Measurements from ENCODE around the gene ADAMTSL1.

ADAMTSL1 gene

DNA sequence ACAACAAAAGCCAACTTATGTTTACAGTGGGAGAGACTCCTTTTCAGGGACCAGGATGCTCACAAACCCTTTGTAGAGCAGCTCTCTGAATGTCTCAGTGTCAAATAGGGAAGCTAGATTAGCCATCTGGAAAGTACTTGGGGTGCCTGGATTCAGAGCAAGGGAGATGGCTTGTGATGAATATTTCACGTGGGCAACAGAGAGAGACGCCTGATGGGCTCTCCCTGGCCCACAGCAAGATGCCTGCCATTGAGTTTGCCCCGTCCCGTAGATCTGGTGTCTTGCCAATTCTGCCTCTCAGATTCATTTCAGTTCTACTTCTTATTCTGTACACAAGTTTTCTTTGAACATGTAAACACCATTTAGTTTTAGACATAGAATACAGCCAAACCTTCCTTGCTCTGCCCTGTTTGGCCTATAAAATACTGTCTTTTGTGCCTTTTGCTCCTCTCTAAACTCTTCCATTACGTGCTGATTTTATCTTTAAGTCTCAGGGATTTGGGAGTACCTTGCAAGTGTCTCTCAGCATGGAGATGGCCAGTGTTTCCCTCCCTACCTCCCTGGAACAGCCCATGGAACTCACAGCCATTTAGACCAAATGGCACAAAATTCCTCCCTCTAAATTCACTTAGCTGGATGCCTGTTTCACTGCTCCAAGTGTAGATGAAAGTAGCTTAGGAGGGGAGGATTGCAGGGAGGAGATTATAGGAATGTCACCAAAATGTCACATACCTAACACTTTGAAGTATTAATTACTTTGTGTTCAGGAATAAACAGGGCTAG is 324.7 kb downstream of the ADAMTSL1 start:
- H3K27ac ChIP-seq (ENCODE audit: low read depth, low read length), result no peak overlapping the region

GRCh38 chr9:18799428-18799827 is 325.5 kb downstream of the ADAMTSL1 start:
- Histone ChIP-seq H3K27me3 (ENCODE audit: control insufficient read depth in 5 of 5, insufficient read depth in 4 of 5, low read length in 5 of 5) (no peaks in the 10 kb centered on the region), H3K36me3 (ENCODE audit: control insufficient read depth in 5 of 5, insufficient read depth in 5 of 5, low read length in 5 of 5) (no peaks in the 10 kb centered on the region), H3K27ac (ENCODE audit: low read depth, low read length) (no peak overlapping the region), H3K9ac (ENCODE audit: low read length in 5 of 5) (no peak overlapping the region), H3K4me3 (ENCODE audit: low read depth in 1 of 5, low read length in 5 of 5) (no peak overlapping the region), H3K9me3 (ENCODE audit: control insufficient read depth in 5 of 5, low read length in 5 of 5) (no peaks in the 10 kb centered on the region), H3K4me1 (ENCODE audit: control insufficient read depth in 5 of 5, insufficient read depth in 5 of 5, low read length in 5 of 5) (peaks cover 0 to 6% (median 0%) of the 10 kb centered on the region in 5 donors)

More for the DNA sequence above, 324.7 kb downstream of the ADAMTSL1 start:
- H3K4me3 ChIP-seq (ENCODE audit: low read depth in 1 of 5, low read length in 5 of 5), result no peak overlapping the region
- H3K9ac ChIP-seq (ENCODE audit: low read length in 5 of 5), result no peak overlapping the region
- no peaks in the 10 kb centered on the region for H3K27me3 ChIP-seq (ENCODE audit: control insufficient read depth in 5 of 5, insufficient read depth in 4 of 5, low read length in 5 of 5)
- no peaks in the 10 kb centered on the region for H3K9me3 ChIP-seq (ENCODE audit: control insufficient read depth in 5 of 5, low read length in 5 of 5)
- H3K4me1 ChIP-seq (ENCODE audit: control insufficient read depth in 5 of 5, insufficient read depth in 5 of 5, low read length in 5 of 5), result peaks cover 0 to 6% (median 0%) of the 10 kb centered on the region in 5 donors
- no peaks in the 10 kb centered on the region for H3K36me3 ChIP-seq (ENCODE audit: control insufficient read depth in 5 of 5, insufficient read depth in 5 of 5, low read length in 5 of 5)

GRCh38 chr9:18800579-18800978 is 326.6 kb downstream of the ADAMTSL1 start:
- H3K9me3 ChIP-seq (ENCODE audit: control insufficient read depth in 5 of 5, low read length in 5 of 5), result no peaks in the 10 kb centered on the region
- H3K36me3 ChIP-seq (ENCODE audit: control insufficient read depth in 5 of 5, insufficient read depth in 5 of 5, low read length in 5 of 5), result no peaks in the 10 kb centered on the region
- H3K4me3 ChIP-seq (ENCODE audit: low read depth in 1 of 5, low read length in 5 of 5), result no peak overlapping the region
- H3K27ac ChIP-seq (ENCODE audit: low read depth, low read length), result no peak overlapping the region
- no peaks in the 10 kb centered on the region for H3K27me3 ChIP-seq (ENCODE audit: control insufficient read depth in 5 of 5, insufficient read depth in 4 of 5, low read length in 5 of 5)
- peaks cover 0 to 6% (median 0%) of the 10 kb centered on the region in 5 donors for H3K4me1 ChIP-seq (ENCODE audit: control insufficient read depth in 5 of 5, insufficient read depth in 5 of 5, low read length in 5 of 5)
- H3K9ac ChIP-seq (ENCODE audit: low read length in 5 of 5), result no peak overlapping the region

DNA sequence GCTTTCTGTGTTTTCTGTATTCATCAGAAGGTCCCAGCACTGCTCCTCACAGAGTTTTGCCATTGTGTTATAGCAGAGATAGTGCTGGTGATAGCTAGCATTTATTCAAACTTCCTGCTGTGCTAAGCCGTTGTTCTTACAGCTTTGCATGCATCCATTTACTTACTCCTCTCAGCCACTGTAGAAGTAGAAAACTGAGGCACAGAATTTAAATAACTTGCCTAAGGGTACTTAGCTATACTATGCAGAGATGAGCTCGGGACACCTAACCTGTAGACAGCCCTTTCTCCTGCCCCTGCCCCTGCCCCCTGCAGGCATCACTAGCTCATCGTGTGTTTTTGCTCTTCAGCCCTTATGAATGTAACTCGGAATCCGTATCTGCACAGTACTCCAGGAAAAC is 331.4 kb downstream of the ADAMTSL1 start:
- Histone ChIP-seq H3K9ac (ENCODE audit: low read length in 5 of 5) (no peak overlapping the region), H3K27me3 (ENCODE audit: control insufficient read depth in 5 of 5, insufficient read depth in 4 of 5, low read length in 5 of 5) (no peaks in the 10 kb centered on the region), H3K27ac (ENCODE audit: low read depth, low read length) (no peak overlapping the region), H3K9me3 (ENCODE audit: control insufficient read depth in 5 of 5, low read length in 5 of 5) (no peaks in the 10 kb centered on the region), H3K4me3 (ENCODE audit: low read depth in 1 of 5, low read length in 5 of 5) (no peak overlapping the region), H3K4me1 (ENCODE audit: control insufficient read depth in 5 of 5, insufficient read depth in 5 of 5, low read length in 5 of 5) (peaks cover 0 to 5% (median 0%) of the 10 kb centered on the region in 5 donors), H3K36me3 (ENCODE audit: control insufficient read depth in 5 of 5, insufficient read depth in 5 of 5, low read length in 5 of 5) (no peaks in the 10 kb centered on the region)

GRCh38 chr9:18806232-18807080 is 332.5 kb downstream of the ADAMTSL1 start:
- Histone ChIP-seq H3K27me3 (ENCODE audit: control insufficient read depth in 5 of 5, insufficient read depth in 4 of 5, low read length in 5 of 5) (no peaks in the 10 kb centered on the region), H3K4me1 (ENCODE audit: control insufficient read depth in 5 of 5, insufficient read depth in 5 of 5, low read length in 5 of 5) (peaks cover 0 to 5% (median 0%) of the 10 kb centered on the region in 5 donors), H3K9me3 (ENCODE audit: control insufficient read depth in 5 of 5, low read length in 5 of 5) (no peaks in the 10 kb centered on the region), H3K36me3 (ENCODE audit: control insufficient read depth in 5 of 5, insufficient read depth in 5 of 5, low read length in 5 of 5) (no peaks in the 10 kb centered on the region), H3K27ac (ENCODE audit: low read depth, low read length) (no peak overlapping the region), H3K4me3 (ENCODE audit: low read depth in 1 of 5, low read length in 5 of 5) (no peak overlapping the region), H3K9ac (ENCODE audit: low read length in 5 of 5) (no peak overlapping the region)

DNA sequence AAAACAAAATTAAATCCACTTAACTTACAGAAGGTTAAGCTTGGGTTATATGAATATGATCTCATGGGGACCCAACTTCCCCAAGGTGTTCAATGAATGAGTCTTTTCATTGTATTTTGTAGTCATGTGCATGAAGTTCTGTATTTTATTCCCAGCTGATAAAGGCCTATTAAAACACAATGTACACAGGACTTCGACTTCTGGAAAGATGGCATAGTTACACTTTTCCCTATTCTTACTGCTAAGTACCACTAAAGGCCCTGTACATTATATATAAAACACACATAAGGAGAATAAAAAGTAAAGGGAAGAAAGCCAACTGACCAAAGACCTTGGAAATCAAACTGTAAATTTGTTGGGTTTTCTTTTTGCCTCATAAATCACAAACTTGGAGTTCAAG is 336.6 kb downstream of the ADAMTSL1 start:
- Histone ChIP-seq H3K27me3 (ENCODE audit: control insufficient read depth in 5 of 5, insufficient read depth in 4 of 5, low read length in 5 of 5) (no peaks in the 10 kb centered on the region), H3K4me3 (ENCODE audit: low read depth in 1 of 5, low read length in 5 of 5) (no peak overlapping the region), H3K36me3 (ENCODE audit: control insufficient read depth in 5 of 5, insufficient read depth in 5 of 5, low read length in 5 of 5) (no peaks in the 10 kb centered on the region), H3K27ac (ENCODE audit: low read depth, low read length) (no peak overlapping the region), H3K9me3 (ENCODE audit: control insufficient read depth in 5 of 5, low read length in 5 of 5) (no peaks in the 10 kb centered on the region), H3K9ac (ENCODE audit: low read length in 5 of 5) (no peak overlapping the region), H3K4me1 (ENCODE audit: control insufficient read depth in 5 of 5, insufficient read depth in 5 of 5, low read length in 5 of 5) (peaks cover 0 to 5% (median 0%) of the 10 kb centered on the region in 5 donors)

DNA sequence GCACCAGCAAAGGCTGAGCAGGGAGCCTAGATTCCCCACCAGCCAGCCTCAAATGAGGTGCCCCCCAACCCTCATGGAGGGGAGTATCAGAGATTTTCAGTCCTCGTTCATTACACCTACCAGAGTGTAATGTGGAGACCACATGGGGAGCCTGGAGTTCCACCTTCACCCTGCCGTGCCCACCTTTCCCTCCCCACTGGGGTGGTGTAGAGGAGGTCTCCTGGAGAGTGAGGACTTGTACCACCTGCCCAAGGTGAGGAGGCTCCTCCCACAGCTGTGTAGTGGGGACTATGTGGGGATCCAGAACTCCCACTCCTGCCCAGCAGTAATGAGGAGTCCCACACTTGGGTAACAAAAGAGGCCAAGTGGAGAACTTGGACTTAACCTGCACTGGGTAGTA is 337.2 kb downstream of the ADAMTSL1 start:
- no peaks in the 10 kb centered on the region for H3K27me3 ChIP-seq (ENCODE audit: control insufficient read depth in 5 of 5, insufficient read depth in 4 of 5, low read length in 5 of 5)
- H3K4me3 ChIP-seq (ENCODE audit: low read depth in 1 of 5, low read length in 5 of 5), result no peak overlapping the region
- H3K4me1 ChIP-seq (ENCODE audit: control insufficient read depth in 5 of 5, insufficient read depth in 5 of 5, low read length in 5 of 5), result peaks cover 0 to 5% (median 0%) of the 10 kb centered on the region in 5 donors
- no peaks in the 10 kb centered on the region for H3K36me3 ChIP-seq (ENCODE audit: control insufficient read depth in 5 of 5, insufficient read depth in 5 of 5, low read length in 5 of 5)
- H3K9ac ChIP-seq (ENCODE audit: low read length in 5 of 5), result no peak overlapping the region
- H3K9me3 ChIP-seq (ENCODE audit: control insufficient read depth in 5 of 5, low read length in 5 of 5), result no peaks in the 10 kb centered on the region
- no peak overlapping the region for H3K27ac ChIP-seq (ENCODE audit: low read depth, low read length)

DNA sequence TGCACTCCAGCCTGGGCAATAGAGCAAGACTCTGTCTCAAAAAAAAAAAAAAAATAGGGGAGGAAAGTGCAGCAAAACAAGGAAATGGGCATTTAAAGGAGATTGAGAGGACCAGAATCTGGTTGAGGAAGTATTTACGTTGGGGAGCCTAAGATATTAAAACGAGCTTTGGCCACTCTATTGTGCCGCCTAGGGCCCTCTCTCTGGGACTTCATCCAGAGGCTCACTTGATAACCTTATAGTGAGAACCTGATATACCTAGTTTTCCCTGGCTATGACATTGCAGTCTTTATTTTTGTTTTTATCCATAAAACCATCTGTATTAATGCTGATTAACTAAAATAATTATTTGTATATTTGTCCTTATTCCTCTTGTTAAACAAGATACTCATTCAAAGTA is 345.5 kb downstream of the ADAMTSL1 start:
- Histone ChIP-seq H3K4me1 (ENCODE audit: control insufficient read depth in 5 of 5, insufficient read depth in 5 of 5, low read length in 5 of 5) (peaks cover 0 to 7% (median 5%) of the 10 kb centered on the region in 5 donors), H3K27ac (ENCODE audit: low read depth, low read length) (no peak overlapping the region), H3K9me3 (ENCODE audit: control insufficient read depth in 5 of 5, low read length in 5 of 5) (no peaks in the 10 kb centered on the region)

GRCh38 chr9:18820566-18821095 is 346.7 kb downstream of the ADAMTSL1 start:
- Histone ChIP-seq H3K4me3 (ENCODE audit: low read depth in 1 of 5, low read length in 5 of 5) (no peak overlapping the region), H3K9ac (ENCODE audit: low read length in 5 of 5) (no peak overlapping the region), H3K9me3 (ENCODE audit: control insufficient read depth in 5 of 5, low read length in 5 of 5) (no peaks in the 10 kb centered on the region), H3K36me3 (ENCODE audit: control insufficient read depth in 5 of 5, insufficient read depth in 5 of 5, low read length in 5 of 5) (peaks cover 0 to 6% (median 0%) of the 10 kb centered on the region in 5 donors), H3K27ac (ENCODE audit: low read depth, low read length) (no peak overlapping the region), H3K27me3 (ENCODE audit: control insufficient read depth in 5 of 5, insufficient read depth in 4 of 5, low read length in 5 of 5) (no peaks in the 10 kb centered on the region), H3K4me1 (ENCODE audit: control insufficient read depth in 5 of 5, insufficient read depth in 5 of 5, low read length in 5 of 5) (peaks cover 0 to 14% (median 9%) of the 10 kb centered on the region in 5 donors)

More for the DNA sequence above, 345.5 kb downstream of the ADAMTSL1 start:
- Histone ChIP-seq H3K9ac (ENCODE audit: low read length in 5 of 5) (no peak overlapping the region), H3K4me3 (ENCODE audit: low read depth in 1 of 5, low read length in 5 of 5) (no peak overlapping the region), H3K27me3 (ENCODE audit: control insufficient read depth in 5 of 5, insufficient read depth in 4 of 5, low read length in 5 of 5) (no peaks in the 10 kb centered on the region), H3K36me3 (ENCODE audit: control insufficient read depth in 5 of 5, insufficient read depth in 5 of 5, low read length in 5 of 5) (peaks cover 0 to 6% (median 0%) of the 10 kb centered on the region in 5 donors)

- H3K36me3 ChIP-seq (ENCODE audit: control insufficient read depth in 5 of 5, insufficient read depth in 5 of 5, low read length in 5 of 5), result peaks cover 0 to 6% (median 0%) of the 10 kb centered on the region in 5 donors
- no peak overlapping the region for H3K9ac ChIP-seq (ENCODE audit: low read length in 5 of 5)
- no peaks in the 10 kb centered on the region for H3K9me3 ChIP-seq (ENCODE audit: control insufficient read depth in 5 of 5, low read length in 5 of 5)
- no peak overlapping the region for H3K27ac ChIP-seq (ENCODE audit: low read depth, low read length)
- H3K4me3 ChIP-seq (ENCODE audit: low read depth in 1 of 5, low read length in 5 of 5), result no peak overlapping the region
- peaks cover 0 to 14% (median 11%) of the 10 kb centered on the region in 5 donors for H3K4me1 ChIP-seq (ENCODE audit: control insufficient read depth in 5 of 5, insufficient read depth in 5 of 5, low read length in 5 of 5)
- no peaks in the 10 kb centered on the region for H3K27me3 ChIP-seq (ENCODE audit: control insufficient read depth in 5 of 5, insufficient read depth in 4 of 5, low read length in 5 of 5)
These were observed 347.8 kb downstream of the ADAMTSL1 start for GRCh38 chr9:18821788-18822187.

Data from subcutaneous abdominal adipose tissue (tissue), 5 donors.